Lower lobe of right lung (tissue), 2 donors: ENCODE data around the gene FN3K. TPM values are rescaled to one million over a fixed set of nuclear protein-coding genes. Genes with fewer than 3 reads are reported as not detected.
"Not testable (repeated sequence)": the region's sequence is repeated elsewhere in the genome, so short reads cannot be mapped to it uniquely, and the experiment has no call there.

Experiments used
- ATAC-seq, 2 donors: fragments of 200-7000 bp; cut with Tn5 transposase; one replicate each; pipeline ENCODE4 v1.9.1; 2020 to 2022; ENCODE audit warnings: mild to moderate bottlenecking in 2 of 2, moderate library complexity in 2 of 2
- DNase-seq: peaks from one replicate; pipeline ENCODE4 v3.0.0-alpha.2; 2020
- H3K27ac ChIP-seq: fragments of 200-600 bp; one replicate; pipeline ENCODE4 v1.8.0; 2022
- H3K27me3 ChIP-seq: fragments of 200-600 bp; one replicate; pipeline ENCODE4 v1.8.0; 2022; ENCODE audit warnings: low read depth
- H3K36me3 ChIP-seq: fragments of 200-600 bp; one replicate; pipeline ENCODE4 v1.8.0; 2022; ENCODE audit warnings: mild to moderate bottlenecking
- H3K4me1 ChIP-seq: fragments of 200-600 bp; one replicate; pipeline ENCODE4 v1.8.0; 2022
- H3K4me3 ChIP-seq: fragments of 200-600 bp; one replicate; pipeline ENCODE4 v1.8.0; 2022; ENCODE audit warnings: mild to moderate bottlenecking
- H3K9me3 ChIP-seq: fragments of 200-600 bp; one replicate; pipeline ENCODE4 v1.8.0; 2022
- CTCF ChIP-seq: fragments of 200-600 bp; IDR thresholded peaks from one replicate; pipeline ENCODE4 v1.8.0; 2022; ENCODE audit warnings: antibody characterized with exemption, mild to moderate bottlenecking
- intact Hi-C: fragments of 100-400 bp; cut with DNase I; formaldehyde crosslinking; loops from one replicate; pipeline ENCODE4 v1.11.0; 2022
- total RNA-seq: library from RNA; stranded (reverse); fragmentation: NEBNext Ultra II Directional; extraction: Animal tissue kit (Norgen Biotek cat#: 25700); gene quantifications from one replicate; pipeline ENCODE4 v1.2.1, GENCODE V29; 2021
- donor health status: DM: no; HTN: yes; CAD: no; lungs with severe emphysema.

The FN3K gene
- total RNA-seq, 1 donor from 2014 or later, result 27.9 TPM

GRCh38 chr17:82777778-82778375 is 42.5 kb downstream of the FN3K start:
- H3K27me3 ChIP-seq, H3K9me3 ChIP-seq, H3K4me3 ChIP-seq, ATAC-seq, intact Hi-C loops, DNase-seq, H3K27ac ChIP-seq: not testable (repeated sequence)
- peak; percentile 43 for TF ChIP-seq CTCF
- H3K4me1 ChIP-seq, result peaks cover 16% of the 10 kb centered on the region
- peaks cover 19% of the 10 kb centered on the region for H3K36me3 ChIP-seq

- no peaks in the 10 kb centered on the region for H3K27me3 ChIP-seq
- DNase-seq (no peak), ATAC-seq (no peak)
- peaks cover 29% of the 10 kb centered on the region for H3K36me3 ChIP-seq
- no peak overlapping the region for H3K4me3 ChIP-seq
- intact Hi-C loops, result no loop called here
- H3K4me1 ChIP-seq, result peaks cover 16% of the 10 kb centered on the region
- H3K27ac ChIP-seq, result no peak overlapping the region
- no peak for TF ChIP-seq CTCF
- H3K9me3 ChIP-seq, result no peaks in the 10 kb centered on the region
These were observed 44.1 kb downstream of the FN3K start for GRCh38 chr17:82779541-82779940.

GRCh38 chr17:82780195-82780594 is 44.8 kb downstream of the FN3K start:
- Histone ChIP-seq H3K4me3 (no peak overlapping the region), H3K36me3 (peaks cover 32% of the 10 kb centered on the region), H3K27ac (no peak overlapping the region), H3K27me3 (no peaks in the 10 kb centered on the region), H3K4me1 (peaks cover 9% of the 10 kb centered on the region), H3K9me3 (no peaks in the 10 kb centered on the region)
- intact Hi-C loops, result loop anchor here (10.0 kb wide), 1 partner anchor 135 kb away; no protein-coding TSS in a partner anchor
- ATAC-seq, result no peak
- DNase-seq, result no peak
- no peak for TF ChIP-seq CTCF

GRCh38 chr17:82780971-82781893 is 45.8 kb downstream of the FN3K start:
- Histone ChIP-seq H3K36me3 (peaks cover 31% of the 10 kb centered on the region), H3K27ac (no peak overlapping the region), H3K27me3 (no peaks in the 10 kb centered on the region), H3K4me3 (no peak overlapping the region), H3K9me3 (no peaks in the 10 kb centered on the region), H3K4me1 (peaks cover 7% of the 10 kb centered on the region)
- TF ChIP-seq CTCF, result no peak
- ATAC-seq (peak in 1 of 2 donors; percentile 17), DNase-seq (no peak)
- intact Hi-C loops, result loop anchor here (10.0 kb wide), 1 partner anchor 134 kb away; no protein-coding TSS in a partner anchor

GRCh38 chr17:82781894-82782274 is 46.5 kb downstream of the FN3K start:
- no peaks in the 10 kb centered on the region for H3K9me3 ChIP-seq
- H3K27ac ChIP-seq, result peak overlapping the region; percentile 59
- intact Hi-C loops, result loop anchor here (10.0 kb wide), 1 partner anchor 133 kb away; no protein-coding TSS in a partner anchor
- peak; percentile 89 for DNase-seq
- H3K36me3 ChIP-seq, result peaks cover 27% of the 10 kb centered on the region
- H3K27me3 ChIP-seq, result no peaks in the 10 kb centered on the region
- no peak overlapping the region for H3K4me3 ChIP-seq
- peak; percentile 96 to 98 for ATAC-seq
- peaks cover 7% of the 10 kb centered on the region for H3K4me1 ChIP-seq
- peak; percentile 98 for TF ChIP-seq CTCF
